ENCODE measurements around the gene OR10H5.

- TF ChIP-seq, protein P1, sequence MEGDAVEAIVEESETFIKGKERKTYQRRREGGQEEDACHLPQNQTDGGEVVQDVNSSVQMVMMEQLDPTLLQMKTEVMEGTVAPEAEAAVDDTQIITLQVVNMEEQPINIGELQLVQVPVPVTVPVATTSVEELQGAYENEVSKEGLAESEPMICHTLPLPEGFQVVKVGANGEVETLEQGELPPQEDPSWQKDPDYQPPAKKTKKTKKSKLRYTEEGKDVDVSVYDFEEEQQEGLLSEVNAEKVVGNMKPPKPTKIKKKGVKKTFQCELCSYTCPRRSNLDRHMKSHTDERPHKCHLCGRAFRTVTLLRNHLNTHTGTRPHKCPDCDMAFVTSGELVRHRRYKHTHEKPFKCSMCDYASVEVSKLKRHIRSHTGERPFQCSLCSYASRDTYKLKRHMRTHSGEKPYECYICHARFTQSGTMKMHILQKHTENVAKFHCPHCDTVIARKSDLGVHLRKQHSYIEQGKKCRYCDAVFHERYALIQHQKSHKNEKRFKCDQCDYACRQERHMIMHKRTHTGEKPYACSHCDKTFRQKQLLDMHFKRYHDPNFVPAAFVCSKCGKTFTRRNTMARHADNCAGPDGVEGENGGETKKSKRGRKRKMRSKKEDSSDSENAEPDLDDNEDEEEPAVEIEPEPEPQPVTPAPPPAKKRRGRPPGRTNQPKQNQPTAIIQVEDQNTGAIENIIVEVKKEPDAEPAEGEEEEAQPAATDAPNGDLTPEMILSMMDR (conservative IDR thresholded peaks at IDR 0.05; ENCODE audit: low read depth in 2 of 2) = no peak
- TF ChIP-seq POLR2AphosphoS5 (IDR thresholded peaks at IDR 0.05; ENCODE audit: low read depth) (no peak), EZH2phosphoT487 (IDR thresholded peaks at IDR 0.05; ENCODE audit: unreplicated experiment) (no peak), EZH2 (IDR thresholded peaks at IDR 0.05; ENCODE audit: low read depth, unreplicated experiment) (no peak), CREB1 (CRISPR knock-in tag; IDR thresholded peaks at IDR 0.05; ENCODE audit: low read depth) (no peak), NANOG (IDR thresholded peaks at IDR 0.05; ENCODE audit: borderline replicate concordance) (no peak), ZNF114 (CRISPR knock-in tag; IDR thresholded peaks at IDR 0.05) (no peak), STAT1 (IDR thresholded peaks at IDR 0.05; ENCODE audit: unreplicated experiment) (no peak), JUNB (IDR thresholded peaks at IDR 0.05; ENCODE audit: unreplicated experiment) (no peak), ZNF331 (CRISPR knock-in tag; IDR thresholded peaks at IDR 0.05; ENCODE audit: low read depth) (no peak), ETS1 (IDR thresholded peaks at IDR 0.05) (no peak)
- TF ChIP-seq, protein P2, sequence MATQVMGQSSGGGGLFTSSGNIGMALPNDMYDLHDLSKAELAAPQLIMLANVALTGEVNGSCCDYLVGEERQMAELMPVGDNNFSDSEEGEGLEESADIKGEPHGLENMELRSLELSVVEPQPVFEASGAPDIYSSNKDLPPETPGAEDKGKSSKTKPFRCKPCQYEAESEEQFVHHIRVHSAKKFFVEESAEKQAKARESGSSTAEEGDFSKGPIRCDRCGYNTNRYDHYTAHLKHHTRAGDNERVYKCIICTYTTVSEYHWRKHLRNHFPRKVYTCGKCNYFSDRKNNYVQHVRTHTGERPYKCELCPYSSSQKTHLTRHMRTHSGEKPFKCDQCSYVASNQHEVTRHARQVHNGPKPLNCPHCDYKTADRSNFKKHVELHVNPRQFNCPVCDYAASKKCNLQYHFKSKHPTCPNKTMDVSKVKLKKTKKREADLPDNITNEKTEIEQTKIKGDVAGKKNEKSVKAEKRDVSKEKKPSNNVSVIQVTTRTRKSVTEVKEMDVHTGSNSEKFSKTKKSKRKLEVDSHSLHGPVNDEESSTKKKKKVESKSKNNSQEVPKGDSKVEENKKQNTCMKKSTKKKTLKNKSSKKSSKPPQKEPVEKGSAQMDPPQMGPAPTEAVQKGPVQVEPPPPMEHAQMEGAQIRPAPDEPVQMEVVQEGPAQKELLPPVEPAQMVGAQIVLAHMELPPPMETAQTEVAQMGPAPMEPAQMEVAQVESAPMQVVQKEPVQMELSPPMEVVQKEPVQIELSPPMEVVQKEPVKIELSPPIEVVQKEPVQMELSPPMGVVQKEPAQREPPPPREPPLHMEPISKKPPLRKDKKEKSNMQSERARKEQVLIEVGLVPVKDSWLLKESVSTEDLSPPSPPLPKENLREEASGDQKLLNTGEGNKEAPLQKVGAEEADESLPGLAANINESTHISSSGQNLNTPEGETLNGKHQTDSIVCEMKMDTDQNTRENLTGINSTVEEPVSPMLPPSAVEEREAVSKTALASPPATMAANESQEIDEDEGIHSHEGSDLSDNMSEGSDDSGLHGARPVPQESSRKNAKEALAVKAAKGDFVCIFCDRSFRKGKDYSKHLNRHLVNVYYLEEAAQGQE (IDR thresholded peaks at IDR 0.05; ENCODE audit: unreplicated experiment) = no peak
Observed at GRCh38 chr19:15775249-15775648, 12.2 kb upstream of the OR10H5 start.

Measured in GM23338 (cell line).